Panc1 (cell line): ENCODE measurements around the gene MND1. TPM values are rescaled to one million over a fixed set of nuclear protein-coding genes. Genes with fewer than 3 reads are reported as not detected.

Experiments
- ATAC-seq: fragments of 200-7000 bp; cut with Tn5 transposase; 2 replicates; pipeline ENCODE4 v1.9.1; 2020; ENCODE audit warnings: mild to moderate bottlenecking, moderate library complexity
- BruUV-seq: library from RNA; stranded (reverse); fragments of 400-500 nt; replicated peaks from 2 replicates; lab custom pipeline; 2021; lab: Mats Ljungman, UMichigan
- CTCF ChIA-PET: fragments of 300-600 bp; sonication (Branson Sonifier 250); formaldehyde crosslinking; loops from one replicate; lab custom pipeline; 2022; ENCODE audit warnings: antibody characterized with exemption; lab: Charles Lee
- POLR2A ChIA-PET: fragments of 300-600 bp; sonication (Branson Sonifier 250); formaldehyde crosslinking; loops from one replicate; lab custom pipeline; 2022; ENCODE audit warnings: antibody characterized with exemption; lab: Charles Lee
- DNase-seq: peaks from one replicate; pipeline ENCODE4 v3.0.0-alpha.2; 2010; ENCODE audit warnings: low read depth, low spot score
- H3K27ac ChIP-seq: 2 replicates; pipeline ENCODE4 v1.5.1; 2011; ENCODE audit warnings: mild to moderate bottlenecking, low read length, inconsistent platforms
- H3K27me3 ChIP-seq: fragments of 200-500 bp; sonication (Bioruptor generic); 2 replicates; pipeline ENCODE4 v1.6.0; 2014; ENCODE audit warnings: low read length, inconsistent platforms; ENCODE audit not compliant: control insufficient read depth, insufficient read depth
- H3K36me3 ChIP-seq: fragments of 200-500 bp; sonication (Bioruptor generic); 2 replicates; pipeline ENCODE4 v1.5.1; 2014; ENCODE audit warnings: inconsistent platforms, mild to moderate bottlenecking, low read length, moderate library complexity; ENCODE audit not compliant: control insufficient read depth, insufficient read depth
- H3K4me1 ChIP-seq: 2 replicates; pipeline ENCODE4 v1.5.1; 2011; ENCODE audit warnings: inconsistent platforms, mild to moderate bottlenecking, low read length, moderate library complexity; ENCODE audit not compliant: control insufficient read depth, insufficient read depth
- H3K4me3 ChIP-seq, 2 experiments: 2 replicates each; pipeline ENCODE4 v1.5.1; 2011 to 2012; ENCODE audit warnings: low read depth in 2 of 2, low read length in 2 of 2, mild to moderate bottlenecking in 2 of 2, inconsistent platforms in 1 of 2, moderate library complexity in 1 of 2
- H3K9me3 ChIP-seq: fragments of 200-500 bp; sonication (Bioruptor generic); 2 replicates; pipeline ENCODE4 v1.5.1; 2014; ENCODE audit warnings: low read depth, mild to moderate bottlenecking, inconsistent platforms, low read length, moderate library complexity; ENCODE audit not compliant: control insufficient read depth, insufficient read depth
- POLR2AphosphoS5 ChIP-seq: IDR thresholded peaks from 2 replicates; pipeline ENCODE4 v1.6.1; 2012; ENCODE audit warnings: mild to moderate bottlenecking, low read depth, low read length, moderate library complexity
- SIN3A ChIP-seq: IDR thresholded peaks from 2 replicates; pipeline ENCODE4 v1.6.1; 2012; ENCODE audit warnings: low read depth, mild to moderate bottlenecking, low read length, moderate library complexity, borderline replicate concordance; ENCODE audit not compliant: insufficient read depth
- TCF7L2 ChIP-seq: IDR thresholded peaks from 2 replicates; pipeline ENCODE4 v1.6.1; 2011; ENCODE audit warnings: mild to moderate bottlenecking, low read depth, low read length, inconsistent platforms
- in situ Hi-C: cut with HindIII; loops from 2 replicates; pipeline ENCODE4 v1.10.0; 2016; ENCODE audit warnings: low sequenced_read_pairs, low pct_unique_long_range_greater_than_20kb
- intact Hi-C: fragments of 100-400 bp; cut with micrococcal nuclease; formaldehyde crosslinking; loops from one replicate; pipeline ENCODE4 v1.10.0; 2022; ENCODE audit not compliant: unreplicated experiment
- total RNA-seq: library from RNA; stranded (reverse); gene quantifications from one replicate; pipeline ENCODE4 v1.2.1, GENCODE V29; 2021; ENCODE audit not compliant: unreplicated experiment
- TF ChIP-seq, protein P1 (sequence below): fragments of 450-650 bp; IDR thresholded peaks from 2 replicates; pipeline ENCODE4 v1.5.1; 2017; ENCODE audit warnings: mild to moderate bottlenecking
- TF ChIP-seq, protein P2 (sequence below), 2 experiments: IDR thresholded peaks; 2 replicates each; pipeline ENCODE4 v1.6.1; 2011 to 2012; ENCODE audit warnings: low read depth in 2 of 2, control low read depth in 1 of 2, low read length in 1 of 2, mild to moderate bottlenecking in 1 of 2, moderate library complexity in 1 of 2; ENCODE audit not compliant: insufficient read depth in 1 of 2

MND1 gene
- total RNA-seq, 1 experiment from 2014 or later: 9.4 TPM

DNA sequence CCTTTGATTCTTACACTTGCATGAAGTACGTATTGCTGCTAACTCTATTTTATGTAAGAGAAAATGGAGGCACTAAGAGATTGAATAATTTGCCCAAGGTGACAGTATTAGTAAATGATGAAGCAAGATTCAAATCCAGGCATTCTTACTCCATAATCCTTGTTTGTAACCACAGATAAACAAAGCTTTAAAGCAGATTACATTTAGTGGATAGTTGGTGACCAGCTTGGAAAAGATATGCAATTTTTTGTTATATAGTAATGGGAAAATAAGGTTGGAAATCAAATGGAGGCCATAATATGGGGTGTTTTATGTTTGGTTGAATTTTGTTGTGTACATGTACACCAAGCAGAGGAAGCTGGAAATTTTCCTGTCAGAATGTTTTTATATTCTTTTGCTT, 30.8 kb downstream of the MND1 start:
- POLR2A ChIA-PET: no interaction called here
- Histone ChIP-seq H3K9me3 (peaks cover 4% of the 10 kb centered on the region), H3K4me3 (no peak overlapping the region), H3K4me1 (no peaks in the 10 kb centered on the region), H3K36me3 (no peaks in the 10 kb centered on the region; the same call in 1 of the 2 replicates), H3K27me3 (no peaks in the 10 kb centered on the region), H3K27ac (no peak overlapping the region)
- DNase-seq (no peak), ATAC-seq (no peak)
- CTCF ChIA-PET: no interaction called here
- intact Hi-C loops: no loop called here
- no TSS peak for BruUV-seq
- no peak for TF ChIP-seq TCF7L2
- TF ChIP-seq, protein P1, sequence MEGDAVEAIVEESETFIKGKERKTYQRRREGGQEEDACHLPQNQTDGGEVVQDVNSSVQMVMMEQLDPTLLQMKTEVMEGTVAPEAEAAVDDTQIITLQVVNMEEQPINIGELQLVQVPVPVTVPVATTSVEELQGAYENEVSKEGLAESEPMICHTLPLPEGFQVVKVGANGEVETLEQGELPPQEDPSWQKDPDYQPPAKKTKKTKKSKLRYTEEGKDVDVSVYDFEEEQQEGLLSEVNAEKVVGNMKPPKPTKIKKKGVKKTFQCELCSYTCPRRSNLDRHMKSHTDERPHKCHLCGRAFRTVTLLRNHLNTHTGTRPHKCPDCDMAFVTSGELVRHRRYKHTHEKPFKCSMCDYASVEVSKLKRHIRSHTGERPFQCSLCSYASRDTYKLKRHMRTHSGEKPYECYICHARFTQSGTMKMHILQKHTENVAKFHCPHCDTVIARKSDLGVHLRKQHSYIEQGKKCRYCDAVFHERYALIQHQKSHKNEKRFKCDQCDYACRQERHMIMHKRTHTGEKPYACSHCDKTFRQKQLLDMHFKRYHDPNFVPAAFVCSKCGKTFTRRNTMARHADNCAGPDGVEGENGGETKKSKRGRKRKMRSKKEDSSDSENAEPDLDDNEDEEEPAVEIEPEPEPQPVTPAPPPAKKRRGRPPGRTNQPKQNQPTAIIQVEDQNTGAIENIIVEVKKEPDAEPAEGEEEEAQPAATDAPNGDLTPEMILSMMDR: no peak
- TF ChIP-seq POLR2AphosphoS5: no peak
- TF ChIP-seq, protein P2, sequence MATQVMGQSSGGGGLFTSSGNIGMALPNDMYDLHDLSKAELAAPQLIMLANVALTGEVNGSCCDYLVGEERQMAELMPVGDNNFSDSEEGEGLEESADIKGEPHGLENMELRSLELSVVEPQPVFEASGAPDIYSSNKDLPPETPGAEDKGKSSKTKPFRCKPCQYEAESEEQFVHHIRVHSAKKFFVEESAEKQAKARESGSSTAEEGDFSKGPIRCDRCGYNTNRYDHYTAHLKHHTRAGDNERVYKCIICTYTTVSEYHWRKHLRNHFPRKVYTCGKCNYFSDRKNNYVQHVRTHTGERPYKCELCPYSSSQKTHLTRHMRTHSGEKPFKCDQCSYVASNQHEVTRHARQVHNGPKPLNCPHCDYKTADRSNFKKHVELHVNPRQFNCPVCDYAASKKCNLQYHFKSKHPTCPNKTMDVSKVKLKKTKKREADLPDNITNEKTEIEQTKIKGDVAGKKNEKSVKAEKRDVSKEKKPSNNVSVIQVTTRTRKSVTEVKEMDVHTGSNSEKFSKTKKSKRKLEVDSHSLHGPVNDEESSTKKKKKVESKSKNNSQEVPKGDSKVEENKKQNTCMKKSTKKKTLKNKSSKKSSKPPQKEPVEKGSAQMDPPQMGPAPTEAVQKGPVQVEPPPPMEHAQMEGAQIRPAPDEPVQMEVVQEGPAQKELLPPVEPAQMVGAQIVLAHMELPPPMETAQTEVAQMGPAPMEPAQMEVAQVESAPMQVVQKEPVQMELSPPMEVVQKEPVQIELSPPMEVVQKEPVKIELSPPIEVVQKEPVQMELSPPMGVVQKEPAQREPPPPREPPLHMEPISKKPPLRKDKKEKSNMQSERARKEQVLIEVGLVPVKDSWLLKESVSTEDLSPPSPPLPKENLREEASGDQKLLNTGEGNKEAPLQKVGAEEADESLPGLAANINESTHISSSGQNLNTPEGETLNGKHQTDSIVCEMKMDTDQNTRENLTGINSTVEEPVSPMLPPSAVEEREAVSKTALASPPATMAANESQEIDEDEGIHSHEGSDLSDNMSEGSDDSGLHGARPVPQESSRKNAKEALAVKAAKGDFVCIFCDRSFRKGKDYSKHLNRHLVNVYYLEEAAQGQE (IDR thresholded peaks at IDR 0.05; ENCODE audit: insufficient read depth in 1 of 2, low read depth in 2 of 2, low read length in 1 of 2): no peak
- TF ChIP-seq SIN3A: no peak
- in situ Hi-C loops: no loop called here

DNA sequence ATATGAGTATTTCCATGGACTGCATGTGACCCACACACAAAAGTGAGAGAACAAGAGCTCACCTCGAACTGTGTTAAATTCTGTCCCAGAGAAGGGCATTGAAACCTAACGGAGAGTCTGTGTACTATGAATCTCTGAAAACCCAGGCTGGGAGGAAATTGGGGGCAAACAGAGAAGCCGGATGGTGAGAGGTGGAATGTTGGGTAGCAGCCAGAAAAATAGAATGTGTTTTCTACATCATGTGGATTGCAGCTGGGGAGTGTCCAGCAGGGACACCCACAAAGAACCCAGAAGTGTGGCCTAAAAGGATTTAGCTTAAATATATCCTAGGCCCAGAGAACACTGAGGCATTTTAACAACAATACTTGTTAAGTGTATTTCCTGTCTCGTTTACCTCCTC, 38.6 kb downstream of the MND1 start:
- H3K4me1 ChIP-seq: no peaks in the 10 kb centered on the region
- no peak overlapping the region for H3K27ac ChIP-seq
- no peaks in the 10 kb centered on the region for H3K27me3 ChIP-seq
- no peaks in the 10 kb centered on the region for H3K9me3 ChIP-seq
- ATAC-seq (no peak), DNase-seq (no peak)
- intact Hi-C loops: no loop called here
- H3K4me3 ChIP-seq: no peak overlapping the region
- ChIA-PET POLR2A (no interaction called here), CTCF (no interaction called here)
- TF ChIP-seq SIN3A (no peak), POLR2AphosphoS5 (no peak), TCF7L2 (no peak)
- TF ChIP-seq, protein P2 (IDR thresholded peaks at IDR 0.05; ENCODE audit: insufficient read depth in 1 of 2, low read depth in 2 of 2, low read length in 1 of 2): no peak
- TF ChIP-seq, protein P1: no peak
- no peaks in the 10 kb centered on the region for H3K36me3 ChIP-seq
- no TSS peak for BruUV-seq
- in situ Hi-C loops: no loop called here
